ENCODE measurements around the gene KAT2B. TPM values are rescaled to one million over a fixed set of nuclear protein-coding genes. Genes with fewer than 3 reads are reported as not detected.

KAT2B gene
- total RNA-seq, 2 donors from 2014 or later: 2.2 to 4.1 TPM

- Mint-ChIP-seq H3K4me3 (no peak overlapping the region), H3K27me3 (ENCODE audit: insufficient read depth) (no peaks in the 10 kb centered on the region), H3K27ac (no peak overlapping the region), H3K4me1 (no peaks in the 10 kb centered on the region), H3K9me3 (no peaks in the 10 kb centered on the region), H3K36me3 (ENCODE audit: low read depth) (no peaks in the 10 kb centered on the region)
- WGBS, 2 experiments (ENCODE audit: insufficient coverage in 1 of 2, insufficient read length in 1 of 2): 89 to 100% methylated on average over 2 to 3 of the region's 5 CpGs
- Histone ChIP-seq H3K4me3 (ENCODE audit: low read length) (no peak overlapping the region), H3K4me1 (ENCODE audit: control insufficient read depth, insufficient read depth, low read length) (no peaks in the 10 kb centered on the region), H3K27ac (ENCODE audit: low read depth, low read length) (no peak overlapping the region), H3K9me3 (ENCODE audit: control insufficient read depth, low read length) (no peaks in the 10 kb centered on the region), H3K9ac (ENCODE audit: extremely low read depth, low read length, poor library complexity, severe bottlenecking) (no peak overlapping the region), H3K36me3 (ENCODE audit: control insufficient read depth, insufficient read depth, low read length) (no peaks in the 10 kb centered on the region), H3K27me3 (ENCODE audit: control insufficient read depth, insufficient read depth, low read length, poor library complexity, severe bottlenecking) (no peaks in the 10 kb centered on the region)
- TF ChIP-seq, protein P1, sequence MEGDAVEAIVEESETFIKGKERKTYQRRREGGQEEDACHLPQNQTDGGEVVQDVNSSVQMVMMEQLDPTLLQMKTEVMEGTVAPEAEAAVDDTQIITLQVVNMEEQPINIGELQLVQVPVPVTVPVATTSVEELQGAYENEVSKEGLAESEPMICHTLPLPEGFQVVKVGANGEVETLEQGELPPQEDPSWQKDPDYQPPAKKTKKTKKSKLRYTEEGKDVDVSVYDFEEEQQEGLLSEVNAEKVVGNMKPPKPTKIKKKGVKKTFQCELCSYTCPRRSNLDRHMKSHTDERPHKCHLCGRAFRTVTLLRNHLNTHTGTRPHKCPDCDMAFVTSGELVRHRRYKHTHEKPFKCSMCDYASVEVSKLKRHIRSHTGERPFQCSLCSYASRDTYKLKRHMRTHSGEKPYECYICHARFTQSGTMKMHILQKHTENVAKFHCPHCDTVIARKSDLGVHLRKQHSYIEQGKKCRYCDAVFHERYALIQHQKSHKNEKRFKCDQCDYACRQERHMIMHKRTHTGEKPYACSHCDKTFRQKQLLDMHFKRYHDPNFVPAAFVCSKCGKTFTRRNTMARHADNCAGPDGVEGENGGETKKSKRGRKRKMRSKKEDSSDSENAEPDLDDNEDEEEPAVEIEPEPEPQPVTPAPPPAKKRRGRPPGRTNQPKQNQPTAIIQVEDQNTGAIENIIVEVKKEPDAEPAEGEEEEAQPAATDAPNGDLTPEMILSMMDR (conservative IDR thresholded peaks at IDR 0.05): no peak
- no peak for DNase-seq
Measured at GRCh38 chr3:20104167-20104661, 64.0 kb downstream of the KAT2B start.

- Mint-ChIP-seq H3K27ac (no peak overlapping the region), H3K36me3 (ENCODE audit: low read depth) (no peaks in the 10 kb centered on the region), H3K27me3 (ENCODE audit: insufficient read depth) (no peaks in the 10 kb centered on the region), H3K4me1 (no peaks in the 10 kb centered on the region), H3K9me3 (no peaks in the 10 kb centered on the region), H3K4me3 (no peak overlapping the region)
- TF ChIP-seq, protein P1 (conservative IDR thresholded peaks at IDR 0.05): no peak
- DNase-seq: no peak
- WGBS, 2 experiments (ENCODE audit: insufficient coverage in 1 of 2, insufficient read length in 1 of 2): 81 to 90% methylated on average over 2 to 7 of the region's 7 CpGs
- no peaks in the 10 kb centered on the region for H3K4me1 ChIP-seq (ENCODE audit: control insufficient read depth, insufficient read depth, low read length)
- H3K9ac ChIP-seq (ENCODE audit: extremely low read depth, low read length, poor library complexity, severe bottlenecking): no peak overlapping the region
- H3K9me3 ChIP-seq (ENCODE audit: control insufficient read depth, low read length): no peaks in the 10 kb centered on the region
- H3K4me3 ChIP-seq (ENCODE audit: low read length): no peak overlapping the region
- no peaks in the 10 kb centered on the region for H3K36me3 ChIP-seq (ENCODE audit: control insufficient read depth, insufficient read depth, low read length)
- H3K27ac ChIP-seq (ENCODE audit: low read depth, low read length): no peak overlapping the region
- no peaks in the 10 kb centered on the region for H3K27me3 ChIP-seq (ENCODE audit: control insufficient read depth, insufficient read depth, low read length, poor library complexity, severe bottlenecking)
Measured at GRCh38 chr3:20105513-20106280, 65.5 kb downstream of the KAT2B start.

DNA sequence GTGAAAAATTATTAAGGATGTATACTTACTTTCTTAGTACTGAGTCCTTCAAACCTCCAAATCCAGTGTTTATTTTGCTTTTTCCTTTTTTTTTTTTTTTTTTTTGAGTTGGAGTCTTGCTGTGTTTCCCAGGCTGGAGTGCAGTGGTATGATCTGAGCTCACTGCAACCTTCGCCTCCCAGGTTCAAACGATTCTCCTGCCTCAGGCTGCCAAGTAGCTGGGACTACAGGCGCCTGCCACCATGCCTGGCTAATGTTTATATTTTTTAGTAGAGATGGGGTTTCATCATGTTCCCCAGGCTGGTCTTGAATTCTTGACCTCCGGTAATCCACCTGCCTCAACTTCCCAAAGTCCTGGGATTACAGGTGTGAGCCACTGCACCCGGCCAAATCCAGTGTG, 67.5 kb downstream of the KAT2B start:
- H3K36me3 Mint-ChIP-seq (ENCODE audit: low read depth): no peaks in the 10 kb centered on the region
- H3K9ac ChIP-seq (ENCODE audit: extremely low read depth, low read length, poor library complexity, severe bottlenecking): no peak overlapping the region
- DNase-seq: no peak
- no peak overlapping the region for H3K4me3 ChIP-seq (ENCODE audit: low read length)
- 92 to 96% methylated on average over 3 to 5 of the region's 5 CpGs for WGBS, 2 experiments (ENCODE audit: insufficient coverage in 1 of 2, insufficient read length in 1 of 2)
- H3K9me3 ChIP-seq (ENCODE audit: control insufficient read depth, low read length): no peaks in the 10 kb centered on the region
- H3K4me1 Mint-ChIP-seq: no peaks in the 10 kb centered on the region
- no peak overlapping the region for H3K27ac Mint-ChIP-seq
- H3K27ac ChIP-seq (ENCODE audit: low read depth, low read length): no peak overlapping the region
- no peaks in the 10 kb centered on the region for H3K36me3 ChIP-seq (ENCODE audit: control insufficient read depth, insufficient read depth, low read length)
- H3K9me3 Mint-ChIP-seq: no peaks in the 10 kb centered on the region
- no peak overlapping the region for H3K4me3 Mint-ChIP-seq
- TF ChIP-seq, protein P1 (conservative IDR thresholded peaks at IDR 0.05): no peak
- no peaks in the 10 kb centered on the region for H3K27me3 ChIP-seq (ENCODE audit: control insufficient read depth, insufficient read depth, low read length, poor library complexity, severe bottlenecking)
- H3K4me1 ChIP-seq (ENCODE audit: control insufficient read depth, insufficient read depth, low read length): no peaks in the 10 kb centered on the region
- no peaks in the 10 kb centered on the region for H3K27me3 Mint-ChIP-seq (ENCODE audit: insufficient read depth)
